OCI-LY1 (cell line): ENCODE measurements around the gene LRMDA.

Source experiments
- EZH2 ChIP-seq: fragments of 200-600 bp; sonication (generic), shearing (Covaris generic); IDR thresholded peaks from 2 replicates; pipeline ENCODE4 v1.8.0; 2017; ENCODE audit warnings: borderline replicate concordance, mixed run types, mild to moderate bottlenecking, antibody characterized with exemption, low read length, moderate library complexity, mixed read lengths
- TF ChIP-seq, protein P1 (sequence below): fragments of 200-600 bp; sonication (generic), shearing (Covaris generic); IDR thresholded peaks from 2 replicates; pipeline ENCODE4 v1.5.1; 2017; ENCODE audit warnings: mild to moderate bottlenecking, antibody characterized with exemption, low read length, moderate library complexity, mixed read lengths

DNA sequence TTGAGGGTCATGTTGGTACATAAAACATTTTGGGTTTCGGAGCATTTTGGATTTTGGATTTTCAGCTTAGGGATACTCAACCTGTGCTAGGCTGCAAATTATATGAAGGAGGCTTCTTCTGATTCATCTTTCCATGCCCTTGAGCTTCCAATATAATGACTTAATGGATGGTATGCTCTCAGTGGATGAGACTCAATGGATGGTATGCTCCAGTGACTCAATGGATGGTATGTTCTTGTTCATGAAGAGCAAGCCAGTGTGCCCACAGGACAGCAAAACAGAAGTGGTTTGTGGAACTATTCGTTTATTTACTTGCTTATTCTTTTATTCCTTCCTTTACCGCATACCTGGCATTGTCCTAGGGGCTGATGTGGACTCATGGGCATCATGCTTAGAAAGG, 969.6 kb downstream of the LRMDA start:
- TF ChIP-seq, protein P1, sequence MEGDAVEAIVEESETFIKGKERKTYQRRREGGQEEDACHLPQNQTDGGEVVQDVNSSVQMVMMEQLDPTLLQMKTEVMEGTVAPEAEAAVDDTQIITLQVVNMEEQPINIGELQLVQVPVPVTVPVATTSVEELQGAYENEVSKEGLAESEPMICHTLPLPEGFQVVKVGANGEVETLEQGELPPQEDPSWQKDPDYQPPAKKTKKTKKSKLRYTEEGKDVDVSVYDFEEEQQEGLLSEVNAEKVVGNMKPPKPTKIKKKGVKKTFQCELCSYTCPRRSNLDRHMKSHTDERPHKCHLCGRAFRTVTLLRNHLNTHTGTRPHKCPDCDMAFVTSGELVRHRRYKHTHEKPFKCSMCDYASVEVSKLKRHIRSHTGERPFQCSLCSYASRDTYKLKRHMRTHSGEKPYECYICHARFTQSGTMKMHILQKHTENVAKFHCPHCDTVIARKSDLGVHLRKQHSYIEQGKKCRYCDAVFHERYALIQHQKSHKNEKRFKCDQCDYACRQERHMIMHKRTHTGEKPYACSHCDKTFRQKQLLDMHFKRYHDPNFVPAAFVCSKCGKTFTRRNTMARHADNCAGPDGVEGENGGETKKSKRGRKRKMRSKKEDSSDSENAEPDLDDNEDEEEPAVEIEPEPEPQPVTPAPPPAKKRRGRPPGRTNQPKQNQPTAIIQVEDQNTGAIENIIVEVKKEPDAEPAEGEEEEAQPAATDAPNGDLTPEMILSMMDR = no peak
- no peak for TF ChIP-seq EZH2
